ENCODE data around the gene CLCN6.

The CLCN6 gene, protein sequence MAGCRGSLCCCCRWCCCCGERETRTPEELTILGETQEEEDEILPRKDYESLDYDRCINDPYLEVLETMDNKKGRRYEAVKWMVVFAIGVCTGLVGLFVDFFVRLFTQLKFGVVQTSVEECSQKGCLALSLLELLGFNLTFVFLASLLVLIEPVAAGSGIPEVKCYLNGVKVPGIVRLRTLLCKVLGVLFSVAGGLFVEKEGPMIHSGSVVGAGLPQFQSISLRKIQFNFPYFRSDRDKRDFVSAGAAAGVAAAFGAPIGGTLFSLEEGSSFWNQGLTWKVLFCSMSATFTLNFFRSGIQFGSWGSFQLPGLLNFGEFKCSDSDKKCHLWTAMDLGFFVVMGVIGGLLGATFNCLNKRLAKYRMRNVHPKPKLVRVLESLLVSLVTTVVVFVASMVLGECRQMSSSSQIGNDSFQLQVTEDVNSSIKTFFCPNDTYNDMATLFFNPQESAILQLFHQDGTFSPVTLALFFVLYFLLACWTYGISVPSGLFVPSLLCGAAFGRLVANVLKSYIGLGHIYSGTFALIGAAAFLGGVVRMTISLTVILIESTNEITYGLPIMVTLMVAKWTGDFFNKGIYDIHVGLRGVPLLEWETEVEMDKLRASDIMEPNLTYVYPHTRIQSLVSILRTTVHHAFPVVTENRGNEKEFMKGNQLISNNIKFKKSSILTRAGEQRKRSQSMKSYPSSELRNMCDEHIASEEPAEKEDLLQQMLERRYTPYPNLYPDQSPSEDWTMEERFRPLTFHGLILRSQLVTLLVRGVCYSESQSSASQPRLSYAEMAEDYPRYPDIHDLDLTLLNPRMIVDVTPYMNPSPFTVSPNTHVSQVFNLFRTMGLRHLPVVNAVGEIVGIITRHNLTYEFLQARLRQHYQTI

DNA sequence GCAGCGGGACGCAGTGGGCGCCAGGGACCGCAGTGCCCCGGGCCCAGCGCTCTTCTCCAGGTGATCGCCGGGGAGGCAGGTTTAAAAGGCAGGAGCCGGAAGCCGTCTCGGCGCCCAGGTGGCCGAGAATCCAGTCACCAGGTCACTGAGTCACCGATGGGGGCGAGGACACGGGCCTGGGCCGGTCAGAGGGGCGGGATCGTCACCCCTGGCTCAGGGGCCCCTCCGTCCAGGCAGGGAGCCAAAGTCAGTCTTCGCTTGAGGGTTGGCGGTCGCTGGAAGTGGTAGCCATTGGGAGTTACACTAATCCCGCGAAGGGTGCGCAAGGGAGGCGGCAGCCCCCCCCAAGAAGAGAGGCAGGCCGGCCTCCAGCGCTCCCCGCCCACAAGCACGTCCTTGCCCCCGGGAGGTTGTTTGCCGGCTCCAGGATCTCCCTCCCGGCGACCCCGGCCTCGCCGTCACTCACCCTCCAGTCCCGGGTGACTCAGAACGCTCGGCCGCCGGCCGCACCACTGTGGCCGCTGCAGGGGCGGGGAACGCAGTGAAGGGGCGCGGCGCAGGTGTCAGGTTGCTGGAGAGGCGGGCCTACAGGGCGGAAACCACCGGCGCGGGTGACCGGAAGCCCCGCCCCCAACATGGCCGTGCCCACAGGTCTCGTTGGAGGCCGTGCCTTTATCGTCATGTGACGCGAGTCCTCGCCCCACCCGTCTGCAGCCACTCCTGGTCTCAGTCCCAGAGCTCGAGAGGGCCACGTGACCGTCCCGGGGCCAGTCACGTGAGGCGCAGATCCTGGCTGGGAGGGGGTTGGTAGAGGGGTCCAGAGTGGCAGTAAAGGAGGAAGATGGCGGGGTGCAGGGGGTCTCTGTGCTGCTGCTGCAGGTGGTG is at the start of gene CLCN6, which contains the start of gene MTHFR:
CLCN6 (plus strand) TSS at position 770 of the 885 bp plus-strand sequence; CDS start at position 842, 72 bp downstream.
MTHFR (minus strand) TSS at position 543 of the 885 bp plus-strand sequence. CDS start 2,848 bp downstream, outside the sequence.
- DNase-seq, result peak; percentile 100

DNA sequence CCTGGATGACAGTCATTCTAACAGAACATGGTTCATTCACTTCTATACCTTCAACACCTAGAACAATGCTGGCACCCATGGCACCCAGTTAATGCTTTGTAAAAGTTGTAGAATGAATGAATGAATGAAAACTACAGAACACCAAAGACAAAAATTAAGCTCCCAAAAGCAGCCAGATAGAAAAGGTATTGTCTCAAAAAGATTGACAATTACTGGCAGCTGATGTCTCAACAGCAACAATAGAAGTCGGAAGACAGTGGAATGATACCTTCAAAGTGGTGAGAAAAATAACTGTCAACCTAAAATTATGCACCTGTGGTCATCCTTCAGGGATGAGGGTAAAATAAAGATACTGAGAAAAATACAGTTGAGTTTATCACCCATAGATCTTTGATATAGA is 48.9 kb upstream of the CLCN6 start:
- no peak for DNase-seq

DNA sequence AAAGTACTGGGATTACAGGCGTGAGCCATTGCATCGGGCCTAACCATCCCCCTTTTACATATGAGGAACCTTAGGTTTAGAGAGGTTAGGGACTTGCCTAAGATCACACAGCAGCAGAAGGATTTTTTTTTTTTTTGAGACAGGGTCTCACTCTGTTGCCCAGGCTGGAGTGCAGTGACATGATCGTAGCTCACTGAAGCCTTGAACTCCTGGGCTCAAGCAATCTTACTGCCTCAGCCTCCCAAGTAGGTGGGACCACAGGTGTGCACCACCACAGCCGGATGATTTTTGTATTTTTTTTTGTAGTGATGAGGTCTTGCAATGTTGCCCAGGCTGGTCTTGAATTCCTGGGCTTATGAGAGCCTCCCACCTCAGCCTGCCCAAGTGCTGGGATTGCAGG is 46.2 kb upstream of the CLCN6 start:
- no peak for DNase-seq

DNA sequence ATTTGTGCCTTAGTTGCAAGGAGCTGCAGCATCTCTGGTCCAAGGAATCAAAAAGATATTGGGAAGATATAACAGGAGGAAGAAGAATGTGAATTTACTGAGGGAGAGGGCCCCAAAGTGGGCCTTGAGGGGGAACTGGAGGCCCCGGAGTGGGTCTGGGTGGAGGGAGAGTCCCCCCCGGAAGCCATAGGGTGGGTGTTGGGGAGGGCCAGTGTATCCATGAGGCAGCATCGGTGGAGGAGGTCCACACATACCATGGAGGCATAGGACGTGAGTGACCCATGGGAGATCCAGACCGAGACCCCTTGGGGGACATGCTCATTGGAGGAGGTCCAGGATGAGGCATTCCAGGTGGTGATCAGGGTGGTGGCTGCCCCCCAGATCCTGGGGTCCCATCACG is 44.7 kb upstream of the CLCN6 start:
- no peak for DNase-seq

DNA sequence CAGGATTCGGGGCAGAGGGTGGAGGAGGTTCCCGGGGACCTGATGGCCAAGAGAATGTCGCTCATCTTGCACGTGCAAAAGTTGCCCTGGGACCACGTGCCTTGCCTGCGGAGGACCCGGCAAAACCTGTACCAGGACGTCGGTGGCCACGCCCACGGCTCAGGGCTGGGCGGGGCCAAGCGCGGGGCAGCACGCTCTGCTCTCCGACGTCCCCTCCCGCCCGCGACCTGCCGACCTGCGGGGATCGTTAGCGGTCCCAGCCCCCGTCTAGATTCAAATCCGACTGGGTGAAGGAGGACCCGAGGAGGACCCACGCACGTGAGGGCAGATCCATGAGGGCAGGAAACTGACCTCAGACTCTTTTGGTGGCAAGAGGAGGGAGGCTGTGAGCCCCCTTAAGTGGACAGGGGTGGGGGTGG is 44.0 kb upstream of the CLCN6 start, which contains the start of gene C1orf167:
C1orf167 (plus strand) TSS at position 206 of the 419 bp plus-strand sequence. CDS start 2,208 bp downstream, outside the sequence.
- DNase-seq, result no peak

DNA sequence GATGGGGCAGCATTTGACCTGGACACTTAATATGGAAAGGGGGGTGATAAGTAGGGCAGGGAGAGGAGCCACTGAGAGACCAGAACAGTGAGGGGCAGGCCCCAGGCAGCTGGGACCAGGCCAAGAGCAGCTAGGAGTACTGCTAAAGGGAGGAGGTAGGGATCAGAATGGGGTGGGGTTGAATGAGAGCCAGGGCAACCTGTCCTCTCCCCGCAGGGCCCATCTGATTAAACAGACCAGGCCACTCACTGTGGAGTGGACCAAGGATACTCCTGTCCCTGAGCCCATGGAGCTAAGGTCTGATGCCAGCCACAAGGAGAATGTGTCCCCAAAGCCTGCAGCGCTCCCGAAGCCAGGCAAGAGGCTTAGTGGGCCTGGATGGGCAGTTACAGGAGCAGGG is 41.9 kb upstream of the CLCN6 start:
- DNase-seq, result no peak

DNA sequence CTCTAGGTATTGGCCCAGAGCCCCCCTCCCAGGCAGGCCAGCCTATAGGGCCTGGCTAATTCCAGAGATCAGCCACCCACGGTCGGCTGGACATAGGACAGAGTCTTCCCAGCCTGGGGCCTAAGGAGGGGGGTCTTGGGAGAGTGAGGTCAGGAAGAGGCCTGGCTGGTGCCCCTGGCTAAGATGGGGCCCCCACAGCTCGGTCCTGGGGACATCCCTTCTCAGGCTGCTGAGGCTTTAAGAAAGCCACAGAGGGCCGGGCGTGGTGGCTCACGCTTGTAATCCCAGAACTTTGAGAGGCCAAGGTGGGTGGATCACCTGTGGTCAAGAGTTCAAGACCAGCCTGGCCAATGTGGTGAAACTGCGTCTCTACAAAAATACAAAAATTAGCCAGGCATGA is 41.5 kb upstream of the CLCN6 start:
- DNase-seq, result no peak

DNA sequence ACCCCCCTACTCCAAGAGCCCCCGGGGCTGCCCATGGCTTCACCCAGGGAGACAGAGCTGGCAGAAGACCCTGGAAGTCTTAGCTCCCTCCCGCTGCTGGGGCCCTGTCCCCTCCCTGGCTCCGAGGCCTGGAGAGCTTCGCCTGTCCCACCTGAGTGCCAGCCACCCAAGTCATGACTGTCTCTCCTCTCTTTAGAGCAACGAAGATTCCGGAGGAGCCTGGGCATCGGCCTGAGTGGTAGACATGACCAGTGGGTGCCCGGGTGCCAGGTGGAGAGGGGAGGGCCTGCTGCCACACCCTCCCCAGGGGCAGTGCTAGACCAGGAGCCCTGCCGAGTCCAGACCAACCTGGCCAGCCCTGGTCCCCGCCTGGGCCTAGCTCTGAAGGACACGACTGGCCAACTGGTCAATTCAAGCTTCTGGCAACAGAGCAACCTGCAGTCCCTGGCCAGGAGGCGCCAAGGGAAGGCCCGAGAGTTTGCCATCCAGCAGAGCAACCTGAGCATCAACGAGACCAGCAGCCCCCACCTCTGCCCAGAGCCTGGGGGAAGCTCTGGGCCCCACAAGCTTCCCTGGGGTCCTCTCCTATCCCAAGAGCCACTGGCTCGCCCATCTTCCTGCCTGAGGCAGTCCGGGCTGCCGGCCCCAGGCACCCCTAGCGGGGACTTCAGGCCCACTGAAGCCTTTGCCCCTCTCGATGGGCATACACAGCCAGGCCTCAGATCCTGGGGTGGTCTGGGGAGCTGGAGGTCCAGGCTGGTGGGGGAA is 40.1 kb upstream of the CLCN6 start:
- no peak for DNase-seq

DNA sequence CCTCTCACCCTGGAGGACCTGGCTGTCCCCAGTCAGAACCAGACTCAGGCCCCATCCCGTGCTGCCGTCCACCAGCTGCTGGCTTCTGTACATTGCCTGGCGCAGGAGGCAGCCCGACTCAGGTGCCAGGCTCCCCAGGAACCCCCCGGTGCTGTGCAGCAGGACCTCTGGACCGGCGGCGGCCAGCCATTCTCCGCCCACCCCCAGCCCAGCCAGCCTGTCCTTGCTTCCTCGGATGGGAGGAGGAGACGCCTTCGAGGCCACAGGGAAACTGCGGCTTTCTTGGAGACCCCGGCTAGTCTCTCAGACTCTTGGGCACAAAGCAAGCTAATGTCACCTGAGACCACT is 39.6 kb upstream of the CLCN6 start:
- no peak for DNase-seq

DNA sequence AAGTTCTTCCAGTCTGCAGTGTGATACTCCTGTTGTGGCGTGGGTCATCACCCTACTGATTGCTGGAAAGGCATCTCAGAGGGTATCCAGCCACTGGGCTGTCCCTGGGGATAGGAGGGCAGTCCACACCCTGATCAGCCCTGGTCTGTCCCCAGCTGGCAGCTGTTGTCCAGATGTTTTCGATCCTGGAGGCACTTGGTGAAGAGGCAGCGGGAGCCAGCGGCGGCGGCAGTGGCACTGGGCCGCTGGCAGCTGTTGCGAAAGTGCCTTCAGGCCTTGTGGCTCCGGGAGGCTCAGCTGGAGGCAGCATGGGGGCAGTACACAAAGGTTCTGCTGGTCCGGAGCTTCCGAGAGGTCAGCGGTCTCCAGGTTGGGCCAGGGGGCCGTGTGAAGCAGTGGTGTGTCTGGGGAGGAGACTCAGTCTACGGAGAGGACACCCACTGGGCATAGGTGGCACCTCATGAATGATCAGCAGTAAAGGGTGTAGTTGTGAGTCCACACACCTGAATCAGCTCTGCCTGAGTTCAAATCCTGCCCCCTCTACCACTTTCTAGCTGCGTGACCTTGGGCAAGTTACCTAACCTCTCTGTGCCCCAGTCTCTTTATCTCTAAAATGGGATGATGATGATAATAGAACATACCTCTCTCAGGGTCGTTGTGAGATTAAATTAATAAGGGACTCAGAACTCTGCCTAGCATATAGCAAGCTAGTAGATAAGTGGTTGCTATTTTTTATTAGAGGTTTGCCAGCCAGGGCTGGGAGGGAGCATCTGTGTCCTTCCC is 37.9 kb upstream of the CLCN6 start:
- no peak for DNase-seq

DNA sequence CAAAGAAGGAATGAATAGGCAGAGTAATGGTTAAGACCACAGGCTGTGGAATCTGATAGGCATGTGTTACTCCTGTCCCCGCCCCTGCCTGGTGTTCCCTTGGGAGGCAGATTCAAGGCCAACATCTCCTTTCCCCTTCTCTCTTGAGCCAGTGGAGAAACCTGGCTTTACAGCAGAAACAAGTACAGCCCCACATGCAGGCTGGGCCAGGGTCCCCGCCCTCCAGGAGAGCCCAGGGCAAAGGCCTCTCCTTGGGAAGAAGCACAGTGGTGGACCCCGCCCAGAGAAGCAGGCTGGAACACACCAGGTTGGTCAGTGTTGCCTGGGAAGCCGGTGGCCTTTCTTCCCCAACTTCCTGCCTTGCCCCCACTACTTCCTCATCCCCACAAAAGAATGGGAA is 37.2 kb upstream of the CLCN6 start:
- DNase-seq, result no peak

DNA sequence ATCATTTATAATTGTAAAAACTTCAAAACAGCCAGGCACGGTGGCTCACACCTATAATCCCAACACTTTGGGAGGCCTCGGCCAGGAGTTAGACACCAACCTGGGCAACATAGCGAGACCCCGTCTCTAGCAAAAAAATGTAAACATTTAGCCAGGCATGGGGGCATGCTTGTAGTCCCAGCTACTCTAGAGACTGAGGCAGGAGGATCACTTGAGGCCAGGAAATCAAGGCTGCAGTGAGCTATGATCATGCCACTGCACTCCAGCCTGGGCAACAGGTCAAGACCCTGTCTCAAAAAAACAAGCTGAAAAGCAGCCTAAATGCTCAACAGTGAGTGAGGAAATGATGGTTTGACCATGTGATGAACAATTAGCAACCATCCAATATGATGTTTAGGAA is 36.7 kb upstream of the CLCN6 start:
- no peak for DNase-seq

DNA sequence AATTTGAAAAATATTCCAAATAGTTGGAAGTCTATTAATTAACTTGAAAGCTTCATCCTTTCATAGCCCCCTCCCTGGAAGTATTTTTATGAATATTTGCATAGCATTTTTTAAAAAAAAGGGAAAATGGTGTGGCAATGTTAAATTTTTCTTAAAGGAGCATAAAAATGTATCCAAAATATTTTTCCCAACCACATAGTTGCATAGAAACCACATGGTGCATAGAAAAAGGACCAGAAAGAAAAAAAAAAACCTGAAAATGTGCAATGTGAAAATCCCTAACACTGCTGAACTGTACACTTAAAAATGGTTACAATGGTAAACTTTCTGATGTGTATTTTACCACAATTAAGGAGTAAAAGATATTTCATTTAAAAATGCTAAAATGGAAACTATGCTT is 36.0 kb upstream of the CLCN6 start:
- DNase-seq, result no peak

DNA sequence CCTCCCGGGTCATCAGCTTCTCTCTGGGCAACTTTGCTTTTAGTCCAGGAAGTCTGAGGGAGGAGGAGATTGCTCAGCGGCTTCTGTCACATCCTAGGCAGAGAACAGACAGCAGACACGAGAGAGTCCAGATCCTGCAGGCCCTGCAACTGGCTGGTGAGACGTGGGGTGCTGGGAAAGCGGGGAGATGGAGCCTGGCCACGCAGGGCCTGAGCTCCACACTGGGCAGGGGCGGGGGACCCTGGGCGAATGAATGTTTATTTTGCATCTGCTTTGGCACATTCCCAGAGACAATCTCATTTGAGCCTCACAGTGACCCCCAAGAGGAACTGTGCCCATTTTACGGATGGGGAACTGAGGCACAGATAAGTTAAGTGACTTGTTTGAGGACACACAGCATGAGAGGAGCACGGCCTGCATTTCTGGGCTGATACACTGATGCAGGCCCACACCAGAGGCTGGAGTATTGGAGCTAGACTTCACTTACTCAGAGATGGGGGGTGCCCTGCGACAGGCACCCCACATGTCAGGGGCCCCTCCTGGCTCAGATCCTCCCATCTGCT is 34.4 kb upstream of the CLCN6 start:
- DNase-seq, result no peak

DNA sequence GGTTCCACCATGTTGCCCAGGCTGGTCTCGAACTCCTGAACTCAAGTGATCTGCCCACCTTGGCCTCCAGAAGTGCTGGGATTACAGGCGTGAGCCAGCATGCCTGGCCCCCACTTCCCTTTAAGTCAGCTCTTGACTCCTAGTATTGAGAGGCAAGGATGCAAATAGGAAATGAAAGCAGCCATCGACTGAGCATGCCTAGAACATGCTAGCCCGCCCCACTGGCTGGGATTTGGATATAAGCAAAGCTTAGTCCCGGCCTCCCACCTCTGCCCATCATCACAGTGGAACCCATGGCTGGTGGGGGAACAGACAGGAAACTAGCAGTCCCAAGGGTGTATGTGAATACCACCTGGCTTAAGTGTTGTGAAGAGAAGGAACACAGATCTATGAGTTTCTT is 33.5 kb upstream of the CLCN6 start:
- DNase-seq, result no peak

DNA sequence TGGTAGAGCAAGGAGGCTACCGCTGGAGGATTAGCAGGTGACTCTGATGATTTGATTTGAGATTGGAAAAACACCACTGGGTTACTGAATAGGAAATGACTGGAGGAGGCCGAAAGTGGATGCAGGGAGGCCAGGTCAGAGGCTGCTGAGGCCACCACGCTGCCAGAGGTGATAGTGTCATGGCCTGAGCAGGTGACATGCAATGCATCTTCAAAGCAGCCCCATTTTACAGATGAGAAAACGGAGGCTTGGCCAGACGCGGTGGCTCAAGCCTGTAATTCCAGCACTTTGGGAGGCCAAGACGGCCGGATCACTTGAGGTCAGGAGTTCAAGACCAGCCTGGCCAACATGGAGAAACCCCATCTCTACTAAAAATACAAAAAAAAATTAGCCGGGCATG is 31.2 kb upstream of the CLCN6 start:
- no peak for DNase-seq

DNA sequence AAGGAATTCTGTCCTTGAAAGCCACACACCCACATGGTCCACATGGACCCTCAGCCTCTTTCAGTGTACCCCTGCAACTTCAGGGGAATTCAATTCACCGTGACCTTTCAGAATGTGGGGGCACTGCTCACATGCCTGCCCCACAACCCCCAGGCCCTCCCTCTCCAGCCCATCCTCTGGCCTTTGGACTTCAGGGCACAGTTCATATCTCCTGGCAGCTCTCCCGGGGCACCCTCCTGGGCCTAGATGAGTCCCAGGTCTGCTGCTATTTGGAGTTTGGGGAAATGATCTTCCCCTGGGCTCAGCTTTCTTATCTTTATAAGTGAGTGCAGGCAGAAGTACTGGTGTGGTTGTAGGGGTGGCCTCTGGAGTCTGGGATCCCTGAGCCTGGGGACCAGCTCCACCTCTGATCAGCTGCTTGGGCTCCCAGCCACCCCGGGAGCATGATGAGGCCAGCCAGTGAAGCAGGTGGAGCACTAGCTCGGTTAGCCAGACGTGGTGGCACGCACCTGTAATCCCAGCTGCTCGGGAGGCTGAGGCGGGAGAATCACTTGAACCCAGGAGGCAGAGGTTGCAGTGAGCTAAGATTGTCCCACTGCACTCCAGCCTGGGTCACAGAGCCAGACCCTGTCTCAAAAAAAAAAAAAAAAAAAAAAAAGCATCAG is 28.2 kb upstream of the CLCN6 start:
- no peak for DNase-seq

DNA sequence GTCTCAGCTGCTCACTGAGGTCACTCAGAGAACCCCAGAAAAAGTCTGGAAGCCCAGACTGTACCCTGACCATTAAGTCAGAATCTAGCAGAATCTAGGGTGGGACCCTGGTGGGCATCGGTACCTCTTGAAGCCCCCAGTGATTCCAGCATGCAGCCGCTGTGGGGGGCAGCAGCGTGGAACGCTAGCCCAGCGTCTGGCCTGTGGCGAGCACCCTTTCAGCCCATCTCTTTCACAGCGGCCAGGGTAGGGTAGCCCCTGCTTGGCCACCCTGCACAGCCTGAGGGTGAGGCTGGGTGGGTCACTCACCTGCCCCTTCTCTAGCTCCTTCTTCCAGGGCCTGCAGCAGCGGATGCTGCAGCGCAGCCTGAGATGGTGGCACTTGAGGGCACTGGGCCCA is 27.7 kb upstream of the CLCN6 start:
- no peak for DNase-seq

DNA sequence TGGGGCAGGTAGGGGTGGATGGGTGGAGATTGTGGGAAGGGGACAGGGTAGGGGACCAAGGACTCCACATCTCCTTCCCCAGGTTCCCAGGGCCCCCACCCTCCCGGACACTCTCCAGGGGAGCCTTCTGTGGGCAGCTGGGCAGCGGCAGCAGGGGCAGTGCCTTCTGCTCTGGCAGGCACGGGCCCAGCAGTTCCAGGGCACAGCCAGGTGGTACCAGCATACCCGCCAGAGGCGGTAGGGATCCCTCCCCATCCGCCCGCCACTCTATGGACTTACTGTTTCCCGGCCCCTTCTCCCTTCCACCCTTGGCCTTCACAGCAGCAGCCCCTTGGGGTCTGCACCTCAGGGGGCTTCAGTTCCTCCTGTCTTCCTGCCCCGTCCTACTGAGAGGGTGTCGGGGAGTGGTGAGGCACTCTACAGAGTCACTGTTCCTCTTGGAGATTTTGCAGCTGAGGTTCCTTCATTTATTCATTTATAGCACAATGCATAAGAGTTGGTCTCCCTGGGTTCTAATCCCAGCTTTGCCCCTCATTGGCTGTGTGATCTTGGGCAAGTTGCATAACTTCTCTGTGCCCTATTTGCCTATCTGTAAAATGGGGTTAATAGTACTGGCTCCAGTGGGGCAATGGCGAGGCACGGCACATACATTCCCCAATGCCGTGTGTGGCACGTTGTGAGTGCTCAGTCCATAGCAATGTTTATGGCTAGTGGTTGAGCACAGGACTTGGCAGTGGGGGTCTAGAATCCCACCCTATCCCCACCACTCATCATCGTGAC is 27.0 kb upstream of the CLCN6 start:
- no peak for DNase-seq
